ENCODE data around the gene C3orf20. TPM values are rescaled to one million over a fixed set of nuclear protein-coding genes. Genes with fewer than 3 reads are reported as not detected.

The C3orf20 gene
- total RNA-seq, 4 donors from 2014 or later, result 0.11 to 0.46 TPM; not detected in 2

- no peaks in the 10 kb centered on the region for H3K4me1 ChIP-seq
- H3K4me3 ChIP-seq, result no peak overlapping the region
- H3K9me3 ChIP-seq, result no peaks in the 10 kb centered on the region
- TF ChIP-seq CTCF (IDR thresholded peaks at IDR 0.05 in 4 of 5, conservative IDR thresholded peaks at IDR 0.05 in 1 of 5), result no peak
- no peak for TF ChIP-seq POLR2A (IDR thresholded peaks at IDR 0.05)
- intact Hi-C loops (cut with DNase I; ENCODE audit: low total_unique reads) (no loop called here), in situ Hi-C loops (cut with MboI; ENCODE audit: low sequenced_read_pairs in 4 of 4) (no loop called here)
- H3K27ac ChIP-seq, result no peak overlapping the region
- H3K36me3 ChIP-seq, result no peaks in the 10 kb centered on the region
- ATAC-seq, result no peak
- DNase-seq, result no peak
- no peaks in the 10 kb centered on the region for H3K27me3 ChIP-seq
Measured at GRCh38 chr3:14685179-14685578, 10.2 kb downstream of the C3orf20 start.

- TF ChIP-seq CTCF (IDR thresholded peaks at IDR 0.05 in 4 of 5, conservative IDR thresholded peaks at IDR 0.05 in 1 of 5) (no peak), POLR2A (IDR thresholded peaks at IDR 0.05) (no peak)
- Histone ChIP-seq H3K4me3 (no peak overlapping the region), H3K36me3 (no peaks in the 10 kb centered on the region), H3K27me3 (no peaks in the 10 kb centered on the region), H3K27ac (no peak overlapping the region), H3K4me1 (no peaks in the 10 kb centered on the region), H3K9me3 (no peaks in the 10 kb centered on the region)
- no peak for DNase-seq
- in situ Hi-C loops (cut with MboI; ENCODE audit: low sequenced_read_pairs in 4 of 4) (no loop called here), intact Hi-C loops (cut with DNase I; ENCODE audit: low total_unique reads) (no loop called here)
- ATAC-seq, result no peak
Measured at GRCh38 chr3:14687360-14687759, 12.4 kb downstream of the C3orf20 start.

- no peak for ATAC-seq
Measured at GRCh38 chr3:14688525-14688924, 13.6 kb downstream of the C3orf20 start.

GRCh38 chr3:14689247-14689980 lies 14.5 kb downstream of the C3orf20 start:
- no peak overlapping the region for H3K27ac ChIP-seq
- peaks cover 0 to 5% of the 10 kb centered on the region in 2 donors for H3K36me3 ChIP-seq
- no peak for DNase-seq
- in situ Hi-C loops (cut with MboI; ENCODE audit: low sequenced_read_pairs in 4 of 4) (no loop called here), intact Hi-C loops (cut with DNase I; ENCODE audit: low total_unique reads) (no loop called here)
- TF ChIP-seq CTCF (IDR thresholded peaks at IDR 0.05 in 4 of 5, conservative IDR thresholded peaks at IDR 0.05 in 1 of 5), result no peak
- TF ChIP-seq POLR2A (IDR thresholded peaks at IDR 0.05), result no peak
- no peaks in the 10 kb centered on the region for H3K9me3 ChIP-seq
- no peak overlapping the region for H3K4me3 ChIP-seq
- H3K27me3 ChIP-seq, result no peaks in the 10 kb centered on the region
- ATAC-seq, result no peak
- no peaks in the 10 kb centered on the region for H3K4me1 ChIP-seq

More at GRCh38 chr3:14688525-14688924, 13.6 kb downstream of the C3orf20 start:
- peaks cover 0 to 5% of the 10 kb centered on the region in 2 donors for H3K36me3 ChIP-seq
- H3K4me1 ChIP-seq, result no peaks in the 10 kb centered on the region
- TF ChIP-seq POLR2A (IDR thresholded peaks at IDR 0.05), result no peak
- no peak for TF ChIP-seq CTCF (IDR thresholded peaks at IDR 0.05 in 4 of 5, conservative IDR thresholded peaks at IDR 0.05 in 1 of 5)
- no peaks in the 10 kb centered on the region for H3K27me3 ChIP-seq
- H3K9me3 ChIP-seq, result no peaks in the 10 kb centered on the region
- DNase-seq, result no peak
- no peak overlapping the region for H3K27ac ChIP-seq
- H3K4me3 ChIP-seq, result no peak overlapping the region
- in situ Hi-C loops (cut with MboI; ENCODE audit: low sequenced_read_pairs in 4 of 4) (no loop called here), intact Hi-C loops (cut with DNase I; ENCODE audit: low total_unique reads) (no loop called here)

All from gastrocnemius medialis (tissue), 4 donors.